HEK293 (cell line): ENCODE data around the gene FAM3C.

Experiments used
- GLI4 ChIP-seq: fragments of 450-650 bp; formaldehyde crosslinking; IDR thresholded peaks from 2 replicates; pipeline ENCODE4 v1.5.1; 2016; ENCODE audit warnings: missing biosample characterization, missing genetic modification characterization
- KLF7 ChIP-seq: fragments of 450-650 bp; formaldehyde crosslinking; IDR thresholded peaks from 2 replicates; pipeline ENCODE4 v1.5.1; 2016; ENCODE audit warnings: missing biosample characterization, missing genetic modification characterization, borderline replicate concordance
- KLF9 ChIP-seq: fragments of 450-650 bp; formaldehyde crosslinking; IDR thresholded peaks from 2 replicates; pipeline ENCODE4 v1.5.1; 2016; ENCODE audit warnings: missing biosample characterization, missing genetic modification characterization, low read depth
- MEIS1 ChIP-seq: sonication (generic); formaldehyde crosslinking; IDR thresholded peaks from 2 replicates; pipeline ENCODE4 v1.8.1; 2022; ENCODE audit warnings: missing genetic modification reagents, mild to moderate bottlenecking, borderline replicate concordance
- OVOL3 ChIP-seq: fragments of 450-650 bp; formaldehyde crosslinking; IDR thresholded peaks from 2 replicates; pipeline ENCODE4 v1.5.1; 2016; ENCODE audit warnings: missing biosample characterization, missing genetic modification characterization
- PATZ1 ChIP-seq: fragments of 450-650 bp; formaldehyde crosslinking; IDR thresholded peaks from 2 replicates; pipeline ENCODE4 v1.5.1; 2016; ENCODE audit warnings: missing biosample characterization, missing genetic modification characterization
- SETDB1 ChIP-seq: IDR thresholded peaks from one replicate; pipeline ENCODE4 v1.6.1; 2017; ENCODE audit warnings: mild to moderate bottlenecking, low read length, moderate library complexity, mixed read lengths; ENCODE audit not compliant: insufficient read length
- ZIC2 ChIP-seq: fragments of 450-650 bp; formaldehyde crosslinking; IDR thresholded peaks from 2 replicates; pipeline ENCODE4 v1.5.1; 2016; ENCODE audit warnings: missing biosample characterization, missing genetic modification characterization
- ZNF114 ChIP-seq: fragments of 450-650 bp; formaldehyde crosslinking; IDR thresholded peaks from 2 replicates; pipeline ENCODE4 v1.5.0; 2017; ENCODE audit warnings: missing biosample characterization, missing genetic modification characterization
- ZNF132 ChIP-seq: fragments of 450-650 bp; formaldehyde crosslinking; IDR thresholded peaks from 2 replicates; pipeline ENCODE4 v1.5.1; 2017; ENCODE audit warnings: missing biosample characterization, missing genetic modification characterization, borderline replicate concordance
- ZNF133 ChIP-seq: fragments of 450-650 bp; formaldehyde crosslinking; IDR thresholded peaks from 2 replicates; pipeline ENCODE4 v1.5.1; 2016; ENCODE audit warnings: missing biosample characterization, missing genetic modification characterization
- ZNF175 ChIP-seq: fragments of 450-650 bp; formaldehyde crosslinking; IDR thresholded peaks from 2 replicates; pipeline ENCODE4 v1.5.1; 2016; ENCODE audit warnings: missing biosample characterization, missing genetic modification characterization
- ZNF18 ChIP-seq: fragments of 450-650 bp; formaldehyde crosslinking; IDR thresholded peaks from 2 replicates; pipeline ENCODE4 v1.5.1; 2016; ENCODE audit warnings: missing biosample characterization, missing genetic modification characterization
- ZNF23 ChIP-seq: fragments of 450-650 bp; formaldehyde crosslinking; IDR thresholded peaks from 2 replicates; pipeline ENCODE4 v1.5.1; 2016; ENCODE audit warnings: missing biosample characterization, missing genetic modification characterization, borderline replicate concordance
- ZNF24 ChIP-seq: fragments of 450-650 bp; formaldehyde crosslinking; IDR thresholded peaks from 2 replicates; pipeline ENCODE4 v1.5.1; 2016; ENCODE audit warnings: missing biosample characterization, missing genetic modification characterization
- ZNF266 ChIP-seq: fragments of 450-650 bp; formaldehyde crosslinking; IDR thresholded peaks from 2 replicates; pipeline ENCODE4 v1.5.1; 2016; ENCODE audit warnings: missing biosample characterization, missing genetic modification characterization, low read depth
- ZNF324 ChIP-seq: fragments of 450-650 bp; formaldehyde crosslinking; IDR thresholded peaks from 2 replicates; pipeline ENCODE4 v1.5.1; 2016; ENCODE audit warnings: missing biosample characterization, missing genetic modification characterization
- ZNF350 ChIP-seq: fragments of 450-650 bp; formaldehyde crosslinking; IDR thresholded peaks from 2 replicates; pipeline ENCODE4 v1.5.0; 2017; ENCODE audit warnings: missing biosample characterization, mild to moderate bottlenecking, missing genetic modification characterization
- ZNF366 ChIP-seq: fragments of 450-650 bp; formaldehyde crosslinking; conservative IDR thresholded peaks from 2 replicates; pipeline ENCODE4 v1.5.1; 2016; ENCODE audit warnings: missing biosample characterization, missing genetic modification characterization
- ZNF423 ChIP-seq: fragments of 450-650 bp; formaldehyde crosslinking; IDR thresholded peaks from 2 replicates; pipeline ENCODE4 v1.5.1; 2016; ENCODE audit warnings: missing biosample characterization, missing genetic modification characterization
- ZNF600 ChIP-seq: fragments of 450-650 bp; formaldehyde crosslinking; IDR thresholded peaks from 2 replicates; pipeline ENCODE4 v1.5.1; 2016; ENCODE audit warnings: missing biosample characterization, missing genetic modification characterization
- ZNF626 ChIP-seq: fragments of 450-650 bp; sonication (Bioruptor Pico); formaldehyde crosslinking; IDR thresholded peaks from 2 replicates; pipeline ENCODE4 v1.5.1; 2018; ENCODE audit warnings: missing biosample characterization, missing genetic modification characterization, inconsistent platforms
- ZNF639 ChIP-seq: fragments of 450-650 bp; formaldehyde crosslinking; IDR thresholded peaks from 2 replicates; pipeline ENCODE4 v1.5.1; 2016; ENCODE audit warnings: missing biosample characterization, missing genetic modification characterization
- ZNF645 ChIP-seq: fragments of 450-650 bp; formaldehyde crosslinking; IDR thresholded peaks from 2 replicates; pipeline ENCODE4; 2016; ENCODE audit warnings: missing biosample characterization, missing genetic modification characterization
- ZNF677 ChIP-seq: fragments of 450-650 bp; IDR thresholded peaks from 2 replicates; pipeline ENCODE4 v1.5.0; 2018; ENCODE audit warnings: missing biosample characterization, mild to moderate bottlenecking, missing genetic modification characterization, moderate library complexity
- ZNF747 ChIP-seq: fragments of 450-650 bp; formaldehyde crosslinking; IDR thresholded peaks from 2 replicates; pipeline ENCODE4 v1.5.1; 2016; ENCODE audit warnings: missing biosample characterization, missing genetic modification characterization
- ZNF791 ChIP-seq: fragments of 450-650 bp; formaldehyde crosslinking; IDR thresholded peaks from 2 replicates; pipeline ENCODE4 v1.5.1; 2016; ENCODE audit warnings: missing biosample characterization, missing genetic modification characterization
- TF ChIP-seq, protein P1 (sequence below): fragments of 450-650 bp; formaldehyde crosslinking; IDR thresholded peaks from 2 replicates; pipeline ENCODE4 v1.5.1; 2016; ENCODE audit warnings: missing biosample characterization, missing genetic modification characterization
- TF ChIP-seq, protein P2 (sequence below): fragments of 450-650 bp; formaldehyde crosslinking; IDR thresholded peaks from 2 replicates; pipeline ENCODE4 v1.5.1; 2016; ENCODE audit warnings: missing biosample characterization, missing genetic modification characterization
- TF ChIP-seq, protein P3 (sequence below): fragments of 450-650 bp; formaldehyde crosslinking; optimal IDR thresholded peaks from 2 replicates; pipeline ENCODE3; 2016; ENCODE audit warnings: missing biosample characterization, mild to moderate bottlenecking, missing genetic modification characterization

FAM3C gene

DNA sequence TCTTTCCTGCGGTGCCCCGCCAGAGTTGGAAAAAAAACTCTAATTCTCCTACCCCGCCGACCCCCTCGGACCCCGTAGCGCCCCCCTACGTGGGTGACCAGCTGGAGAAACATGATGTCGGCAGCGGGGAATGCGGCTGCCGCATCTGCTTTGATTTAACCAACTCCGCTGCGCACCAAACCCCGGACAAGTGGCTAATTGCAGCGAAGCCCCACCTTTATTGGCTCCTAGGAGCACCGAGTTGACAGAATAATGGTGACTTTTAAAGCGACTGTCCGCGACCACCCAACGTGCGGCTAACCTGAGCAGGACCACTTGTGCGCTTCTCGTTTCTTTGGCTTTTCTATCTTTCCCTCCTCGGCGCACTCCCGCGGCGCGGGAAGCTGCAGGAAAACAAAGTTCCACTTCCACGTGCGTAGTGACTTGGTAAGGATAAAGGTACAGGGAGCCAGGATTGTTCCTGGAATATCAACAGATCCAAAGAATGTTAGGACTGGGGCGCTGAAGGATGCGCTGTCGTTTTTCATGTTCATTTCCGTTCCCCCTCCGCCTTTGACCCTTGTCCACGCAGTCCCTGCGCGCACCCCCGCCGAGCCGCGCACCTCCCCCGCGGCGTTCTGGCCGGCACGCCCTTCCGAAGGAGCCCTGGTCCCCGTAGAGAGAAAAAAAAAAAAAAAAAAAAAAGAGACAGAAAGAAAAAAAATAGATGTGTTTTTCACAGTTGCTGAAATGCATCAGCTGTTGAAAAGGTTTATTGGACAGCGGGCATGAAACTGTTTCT, 65.9 kb downstream of the FAM3C start (continued):
- TF ChIP-seq, protein P1, sequence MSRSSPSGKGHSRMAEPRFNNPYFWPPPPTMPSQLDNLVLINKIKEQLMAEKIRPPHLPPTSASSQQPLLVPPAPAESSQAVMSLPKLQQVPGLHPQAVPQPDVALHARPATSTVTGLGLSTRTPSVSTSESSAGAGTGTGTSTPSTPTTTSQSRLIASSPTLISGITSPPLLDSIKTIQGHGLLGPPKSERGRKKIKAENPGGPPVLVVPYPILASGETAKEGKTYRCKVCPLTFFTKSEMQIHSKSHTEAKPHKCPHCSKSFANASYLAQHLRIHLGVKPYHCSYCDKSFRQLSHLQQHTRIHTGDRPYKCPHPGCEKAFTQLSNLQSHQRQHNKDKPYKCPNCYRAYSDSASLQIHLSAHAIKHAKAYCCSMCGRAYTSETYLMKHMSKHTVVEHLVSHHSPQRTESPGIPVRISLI (tag by site-specific recombination), result peak; percentile 99
- TF ChIP-seq OVOL3 (tag by site-specific recombination) (no peak), ZNF132 (tag by site-specific recombination) (no peak), ZNF266 (tag by site-specific recombination) (no peak), ZNF175 (no peak), ZNF677 (tag by site-specific recombination) (no peak), ZNF366 (tag by site-specific recombination) (peak; percentile 66), KLF9 (peak; percentile 66), ZNF23 (tag by site-specific recombination) (no peak), ZIC2 (tag by site-specific recombination) (peak; percentile 92), ZNF423 (tag by site-specific recombination) (peak; percentile 51; the same call in 1 of the 2 replicates), KLF7 (peak; percentile 88), ZNF114 (tag by site-specific recombination) (no peak), ZNF626 (tag by site-specific recombination) (no peak), ZNF645 (no peak), ZNF600 (tag by site-specific recombination) (peak; percentile 75), GLI4 (tag by site-specific recombination) (no peak), ZNF350 (tag by site-specific recombination) (no peak), ZNF639 (tag by site-specific recombination) (no peak; the same call in 1 of the 2 replicates), ZNF324 (tag by site-specific recombination) (peak; percentile 69), MEIS1 (no peak), ZNF24 (tag by site-specific recombination) (peak; percentile 64; the same call in 1 of the 2 replicates), PATZ1 (tag by site-specific recombination) (peak; percentile 81), ZNF747 (tag by site-specific recombination) (no peak), ZNF18 (tag by site-specific recombination) (no peak), ZNF791 (tag by site-specific recombination) (no peak), ZNF133 (tag by site-specific recombination) (no peak; the same call in 1 of the 2 replicates), SETDB1 (no peak)
- TF ChIP-seq, protein P2, sequence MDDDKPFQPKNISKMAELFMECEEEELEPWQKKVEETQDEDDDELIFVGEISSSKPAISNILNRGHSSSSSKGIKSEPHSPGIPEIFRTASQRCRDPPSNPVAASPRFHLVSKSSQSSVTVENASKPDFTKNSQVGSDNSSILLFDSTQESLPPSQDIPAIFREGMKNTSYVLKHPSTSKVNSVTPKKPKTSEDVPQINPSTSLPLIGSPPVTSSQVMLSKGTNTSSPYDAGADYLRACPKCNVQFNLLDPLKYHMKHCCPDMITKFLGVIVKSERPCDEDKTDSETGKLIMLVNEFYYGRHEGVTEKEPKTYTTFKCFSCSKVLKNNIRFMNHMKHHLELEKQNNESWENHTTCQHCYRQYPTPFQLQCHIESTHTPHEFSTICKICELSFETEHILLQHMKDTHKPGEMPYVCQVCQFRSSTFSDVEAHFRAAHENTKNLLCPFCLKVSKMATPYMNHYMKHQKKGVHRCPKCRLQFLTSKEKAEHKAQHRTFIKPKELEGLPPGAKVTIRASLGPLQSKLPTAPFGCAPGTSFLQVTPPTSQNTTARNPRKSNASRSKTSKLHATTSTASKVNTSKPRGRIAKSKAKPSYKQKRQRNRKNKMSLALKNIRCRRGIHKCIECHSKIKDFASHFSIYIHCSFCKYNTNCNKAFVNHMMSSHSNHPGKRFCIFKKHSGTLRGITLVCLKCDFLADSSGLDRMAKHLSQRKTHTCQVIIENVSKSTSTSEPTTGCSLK (tag by site-specific recombination), result no peak
- TF ChIP-seq, protein P3, sequence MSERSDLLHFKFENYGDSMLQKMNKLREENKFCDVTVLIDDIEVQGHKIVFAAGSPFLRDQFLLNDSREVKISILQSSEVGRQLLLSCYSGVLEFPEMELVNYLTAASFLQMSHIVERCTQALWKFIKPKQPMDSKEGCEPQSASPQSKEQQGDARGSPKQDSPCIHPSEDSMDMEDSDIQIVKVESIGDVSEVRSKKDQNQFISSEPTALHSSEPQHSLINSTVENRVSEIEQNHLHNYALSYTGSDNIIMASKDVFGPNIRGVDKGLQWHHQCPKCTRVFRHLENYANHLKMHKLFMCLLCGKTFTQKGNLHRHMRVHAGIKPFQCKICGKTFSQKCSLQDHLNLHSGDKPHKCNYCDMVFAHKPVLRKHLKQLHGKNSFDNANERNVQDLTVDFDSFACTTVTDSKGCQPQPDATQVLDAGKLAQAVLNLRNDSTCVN, result peak; percentile 91
